Measurements from ENCODE around the gene HPCAL4. TPM values are rescaled to one million over a fixed set of nuclear protein-coding genes. Genes with fewer than 3 reads are reported as not detected.

Gene HPCAL4
- polyA plus RNA-seq, 4 donors, result 0.86 to 1.7 (median 1.0) TPM

- DNase-seq (ENCODE audit: low read depth in 4 of 4, low spot score in 3 of 4), result no peak
Observed at GRCh38 chr1:39704757-39705156, 13.5 kb upstream of the HPCAL4 start.

GRCh38 chr1:39701049-39701439 lies 9.8 kb upstream of the HPCAL4 start:
- no peak for DNase-seq (ENCODE audit: low read depth in 4 of 4, low spot score in 3 of 4)

- DNase-seq (ENCODE audit: low read depth in 4 of 4, low spot score in 3 of 4), result no peak
Observed at GRCh38 chr1:39700348-39700747, 9.1 kb upstream of the HPCAL4 start.

DNA sequence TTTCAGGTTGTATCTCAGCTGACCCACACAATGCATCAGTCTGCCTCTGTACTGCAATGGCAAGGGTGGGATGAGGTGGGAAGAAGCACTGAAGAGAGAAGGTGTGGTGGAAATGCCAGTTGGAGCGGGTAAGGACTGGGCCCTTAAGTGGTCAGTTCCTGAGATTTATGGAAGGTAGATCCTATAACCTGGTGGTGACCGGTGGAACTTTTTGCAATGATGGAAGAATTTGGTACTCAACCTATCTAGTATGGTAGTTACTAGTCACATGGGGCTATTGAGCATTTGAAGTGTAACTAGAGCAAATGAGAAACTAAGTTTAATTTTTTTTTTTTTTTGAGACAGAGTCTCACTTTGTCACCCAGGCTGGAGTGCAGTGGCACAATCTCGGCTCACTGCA lies 8.2 kb upstream of the HPCAL4 start:
- DNase-seq (ENCODE audit: low read depth in 4 of 4, low spot score in 3 of 4), result no peak

DNA sequence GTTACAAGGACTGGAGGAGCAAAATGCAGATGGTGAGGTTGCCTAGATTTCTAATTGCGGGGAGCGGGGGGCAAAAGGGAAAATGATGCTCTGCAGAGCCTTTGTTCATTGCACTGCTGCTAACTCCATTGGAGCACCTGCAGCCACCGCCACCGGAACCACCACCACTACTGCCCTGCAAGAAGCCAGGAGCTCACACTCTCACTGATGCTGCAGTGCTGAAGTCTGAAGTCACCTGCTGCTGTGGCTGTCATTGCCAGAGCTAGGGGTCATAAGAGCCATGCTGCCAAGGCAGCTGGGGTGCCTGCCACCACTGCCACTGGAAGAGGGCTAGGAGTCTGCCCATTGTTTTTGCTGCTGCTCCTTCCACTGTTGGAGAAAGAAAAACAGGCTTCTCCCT lies 7.3 kb upstream of the HPCAL4 start:
- DNase-seq (ENCODE audit: low read depth in 4 of 4, low spot score in 3 of 4), result no peak

DNA sequence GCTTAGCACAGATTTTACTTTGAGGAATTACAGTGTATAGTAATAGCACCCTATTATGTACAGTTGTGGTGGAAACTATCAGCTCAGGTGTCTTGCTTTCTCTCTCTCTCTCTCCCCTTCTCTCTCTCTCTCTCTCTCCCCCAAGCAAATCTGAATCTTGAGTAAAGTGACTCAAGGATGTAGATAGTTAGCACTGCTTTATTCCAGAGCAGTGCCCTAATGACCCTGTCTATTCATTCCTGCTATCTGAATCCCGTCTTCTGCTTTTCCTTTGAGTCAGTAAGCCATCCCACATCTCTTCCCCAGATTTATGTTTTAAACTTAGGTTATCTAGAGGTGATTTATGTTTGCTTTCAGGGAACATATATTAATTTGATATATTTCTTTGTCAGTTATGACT lies 5.2 kb upstream of the HPCAL4 start:
- DNase-seq (ENCODE audit: low read depth in 4 of 4, low spot score in 3 of 4), result no peak

- DNase-seq (ENCODE audit: low read depth in 4 of 4, low spot score in 3 of 4), result no peak
Observed at GRCh38 chr1:39695016-39695415, 3.8 kb upstream of the HPCAL4 start.

DNA sequence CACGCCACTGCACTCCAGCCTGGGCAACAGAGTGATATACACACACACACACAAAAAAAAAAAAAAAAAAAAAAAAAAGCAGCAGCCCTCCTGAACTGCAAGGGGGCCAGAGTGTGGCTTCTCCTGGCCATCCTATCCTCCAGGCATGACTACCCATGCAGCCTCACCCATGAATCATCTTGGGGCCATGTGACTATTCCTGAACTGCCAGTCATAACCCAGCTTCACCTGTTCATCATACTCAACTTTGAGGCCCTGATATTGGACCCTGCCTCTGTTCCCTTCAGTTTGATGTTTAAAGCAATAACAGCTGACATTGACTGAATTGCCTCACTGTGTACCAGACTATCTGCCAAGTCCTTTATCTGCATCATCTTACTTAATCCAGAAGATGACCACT lies 2.8 kb upstream of the HPCAL4 start:
- no peak for DNase-seq (ENCODE audit: low read depth in 4 of 4, low spot score in 3 of 4)

DNA sequence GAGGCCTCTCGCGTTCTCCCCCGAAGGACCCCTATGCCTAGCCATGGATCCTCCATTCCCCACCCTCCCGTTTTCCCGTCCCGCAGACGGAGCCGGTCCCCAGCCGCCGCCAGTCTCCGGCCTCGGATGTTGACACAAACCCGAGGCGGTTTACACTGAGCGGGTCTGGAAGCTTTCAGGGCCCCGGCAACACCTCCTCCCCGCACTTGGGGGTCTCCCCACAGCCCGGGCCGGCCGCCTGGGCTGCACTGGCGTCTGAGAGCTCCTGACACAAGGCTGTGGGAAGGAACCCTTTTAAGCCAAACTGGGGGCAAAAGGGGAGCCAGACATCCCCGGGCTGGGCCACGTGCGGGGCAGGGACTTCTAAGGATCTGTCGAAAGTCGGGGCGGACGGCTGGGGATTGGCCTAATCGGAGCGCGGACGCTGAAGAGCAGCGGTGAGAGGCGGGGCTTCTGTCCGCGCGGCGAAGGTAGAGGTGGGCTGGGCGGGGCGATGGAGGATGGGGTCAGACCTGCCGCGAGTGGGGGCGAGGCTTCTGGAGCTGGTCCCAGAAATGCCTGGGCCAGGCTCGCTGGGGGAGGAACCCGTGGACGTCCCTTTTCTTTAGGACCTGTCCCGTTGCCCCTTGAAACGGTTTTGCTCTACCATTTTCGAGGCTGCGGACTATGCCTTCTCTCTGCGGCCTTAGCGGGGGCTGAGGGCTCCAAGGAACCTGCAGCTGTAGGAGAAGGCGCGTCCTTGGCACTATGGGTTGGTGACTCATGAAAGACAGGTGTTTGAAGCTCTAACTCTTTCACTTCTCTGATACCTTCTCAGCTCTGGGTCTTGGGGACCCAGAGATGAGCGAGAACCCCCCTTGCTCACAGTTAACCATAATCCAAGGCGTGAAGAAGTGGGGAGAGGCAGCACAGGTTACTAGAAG lies 1.2 kb upstream of the HPCAL4 start:
- DNase-seq (ENCODE audit: low read depth in 4 of 4, low spot score in 3 of 4), result no peak

- DNase-seq (ENCODE audit: low read depth in 4 of 4, low spot score in 3 of 4), result no peak
Observed at GRCh38 chr1:39690794-39691382, 345 bp downstream of the HPCAL4 start.

GRCh38 chr1:39690225-39690624 lies 1.0 kb downstream of the HPCAL4 start:
- DNase-seq (ENCODE audit: low read depth in 4 of 4, low spot score in 3 of 4), result no peak

DNA sequence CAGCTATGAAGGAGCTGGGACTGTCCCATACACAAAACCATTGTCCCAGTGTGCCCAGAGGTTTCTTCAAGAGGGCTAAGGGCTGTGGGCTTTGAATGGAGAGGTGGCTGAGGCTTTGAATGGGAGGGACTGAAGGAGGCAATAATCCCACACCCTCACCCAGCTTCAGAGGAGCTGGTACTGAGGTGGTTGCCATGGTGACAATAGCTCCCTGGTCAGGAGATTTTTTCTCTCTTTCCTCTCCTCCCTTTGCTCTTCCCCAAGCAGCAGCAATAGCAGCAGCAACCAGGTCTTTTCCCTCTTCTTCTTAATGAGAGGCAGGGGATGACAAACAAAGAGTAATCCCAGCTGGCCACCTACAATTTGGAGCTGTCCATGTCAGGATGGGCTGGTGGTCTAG lies 1.6 kb downstream of the HPCAL4 start:
- DNase-seq (ENCODE audit: low read depth in 4 of 4, low spot score in 3 of 4), result no peak

DNA sequence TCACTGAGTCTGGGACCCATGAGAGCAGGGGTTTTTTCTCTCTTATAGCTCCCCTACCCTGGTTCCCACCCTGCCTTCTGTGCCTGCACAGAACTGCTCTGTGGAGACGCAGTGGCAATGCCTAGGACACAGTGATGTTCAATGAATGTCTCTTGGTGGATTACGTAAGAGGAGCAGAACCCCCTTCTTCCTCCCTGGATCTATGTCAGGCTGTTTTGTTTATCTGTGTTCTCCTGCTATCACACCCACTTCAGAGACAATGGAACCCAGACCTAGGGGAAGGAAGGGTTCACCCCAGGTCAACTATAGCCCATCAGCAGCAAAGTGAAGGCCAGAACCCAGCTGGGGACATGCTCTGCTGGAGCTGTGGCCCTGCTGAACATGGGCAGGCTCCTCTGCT lies 2.0 kb downstream of the HPCAL4 start:
- DNase-seq (ENCODE audit: low read depth in 4 of 4, low spot score in 3 of 4), result no peak

- no peak for DNase-seq (ENCODE audit: low read depth in 4 of 4, low spot score in 3 of 4)
Observed at GRCh38 chr1:39688706-39689105, 2.5 kb downstream of the HPCAL4 start.

DNA sequence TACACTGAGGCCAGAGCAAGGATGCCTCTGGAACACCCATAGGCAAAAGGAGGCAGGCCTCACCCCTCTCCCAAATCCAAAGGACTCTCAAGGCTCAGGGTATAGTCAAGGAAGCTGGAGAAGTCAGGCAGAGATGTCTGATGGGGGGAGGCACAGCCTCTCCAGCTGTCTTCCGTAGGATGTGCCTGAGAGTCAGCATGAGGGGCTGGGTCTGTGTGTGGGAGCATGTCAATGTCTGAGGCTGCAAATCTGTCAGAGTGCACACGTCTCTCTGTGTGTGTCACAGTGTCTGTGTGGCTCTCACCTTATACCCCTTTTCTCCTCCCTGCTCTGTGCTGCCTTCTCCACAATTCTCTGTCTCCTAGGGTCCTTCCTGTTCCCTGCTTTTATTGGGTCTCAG lies 4.0 kb downstream of the HPCAL4 start:
- DNase-seq (ENCODE audit: low read depth in 4 of 4, low spot score in 3 of 4), result no peak

DNA sequence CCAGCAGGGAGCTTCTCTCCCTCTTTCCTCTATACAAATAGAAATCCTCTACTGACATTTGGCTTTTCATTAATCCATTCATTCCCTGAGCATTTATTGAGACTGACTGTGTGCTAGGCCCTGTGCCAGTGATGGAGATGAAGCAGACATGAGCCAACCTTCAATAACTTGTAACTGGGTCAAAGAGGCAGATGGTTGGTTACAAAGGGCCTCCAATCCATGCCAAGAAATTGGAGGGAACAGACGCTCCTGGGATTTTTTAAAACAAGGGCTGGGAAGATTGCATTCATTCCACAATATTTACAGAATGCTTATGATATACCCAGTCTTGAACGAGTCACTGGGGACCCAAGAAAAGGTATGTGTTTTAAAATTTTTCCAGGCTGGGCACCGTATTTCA lies 6.2 kb downstream of the HPCAL4 start:
- no peak for DNase-seq (ENCODE audit: low read depth in 4 of 4, low spot score in 3 of 4)

GRCh38 chr1:39684313-39684664 lies 6.9 kb downstream of the HPCAL4 start:
- no peak for DNase-seq (ENCODE audit: low read depth in 4 of 4, low spot score in 3 of 4)

GRCh38 chr1:39683591-39684312 lies 7.5 kb downstream of the HPCAL4 start:
- DNase-seq (ENCODE audit: low read depth in 4 of 4, low spot score in 3 of 4), result no peak

- DNase-seq (ENCODE audit: low read depth in 4 of 4, low spot score in 3 of 4), result no peak
Observed at GRCh38 chr1:39681999-39682398, 9.2 kb downstream of the HPCAL4 start.

DNA sequence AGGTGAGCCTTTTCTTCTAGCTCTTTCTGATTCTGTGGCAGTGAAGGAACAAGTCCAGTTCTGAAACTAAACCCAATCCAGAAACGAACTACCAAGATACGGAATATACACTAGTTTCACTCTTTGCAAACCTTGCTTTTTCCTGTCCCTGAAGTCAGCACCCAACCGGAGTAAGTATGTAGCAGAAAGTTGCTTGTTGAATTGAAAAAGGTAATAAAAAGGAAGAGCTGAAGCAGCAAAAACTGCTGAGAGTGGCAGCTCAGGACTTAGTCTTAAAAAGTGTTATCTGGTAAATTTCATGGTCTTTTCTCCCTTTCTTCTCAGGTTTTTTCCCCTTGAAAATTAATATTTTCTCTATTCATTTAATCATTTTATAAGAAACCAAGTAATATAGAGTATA lies 9.9 kb downstream of the HPCAL4 start:
- DNase-seq (ENCODE audit: low read depth in 4 of 4, low spot score in 3 of 4), result no peak

DNA sequence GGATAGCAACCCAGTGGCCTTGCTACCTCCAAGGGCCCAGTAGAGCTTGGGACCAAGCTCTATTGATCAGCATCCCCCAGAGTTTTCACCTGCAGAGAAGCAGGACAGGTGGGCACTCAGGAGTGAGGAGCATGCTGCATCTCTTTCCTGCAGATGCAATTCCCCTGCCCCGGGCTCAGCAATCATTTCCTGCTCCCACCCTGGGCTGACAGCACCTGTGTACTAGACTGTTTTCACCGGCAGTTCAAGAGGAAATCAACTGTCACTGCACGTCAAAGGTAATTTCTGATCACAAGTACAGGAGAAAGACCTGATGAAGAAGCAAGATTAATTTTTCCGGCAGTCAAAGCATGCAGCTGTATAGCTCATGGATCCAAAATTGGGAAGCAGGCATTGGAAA lies 10.5 kb downstream of the HPCAL4 start:
- DNase-seq (ENCODE audit: low read depth in 4 of 4, low spot score in 3 of 4), result no peak

DNA sequence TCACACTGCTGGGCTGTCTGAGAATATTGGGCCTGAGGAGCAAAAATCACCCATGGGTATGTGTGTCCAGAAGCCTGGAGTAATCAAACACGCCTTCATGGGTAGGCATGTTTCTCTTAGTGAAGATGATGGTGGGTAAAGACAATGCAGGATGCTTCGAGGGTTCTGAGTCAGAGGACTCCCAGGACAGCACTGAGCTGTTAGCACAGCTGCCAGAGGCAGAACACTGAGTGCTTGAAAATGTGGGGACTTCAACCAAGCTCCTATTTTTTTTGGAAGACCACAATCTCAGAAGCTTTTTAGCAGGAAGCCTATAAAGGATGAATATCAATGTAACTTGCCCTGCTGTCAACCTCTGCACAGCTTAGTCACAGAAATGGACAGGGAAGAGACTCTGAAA lies 11.4 kb downstream of the HPCAL4 start:
- no peak for DNase-seq (ENCODE audit: low read depth in 4 of 4, low spot score in 3 of 4)

Measured in right renal pelvis (tissue), 4 donors.